ENCODE results near the gene LYAR.

GRCh38 chr4:4270529-4270928 is 19.4 kb downstream of the LYAR start:
- TF ChIP-seq, protein P1, sequence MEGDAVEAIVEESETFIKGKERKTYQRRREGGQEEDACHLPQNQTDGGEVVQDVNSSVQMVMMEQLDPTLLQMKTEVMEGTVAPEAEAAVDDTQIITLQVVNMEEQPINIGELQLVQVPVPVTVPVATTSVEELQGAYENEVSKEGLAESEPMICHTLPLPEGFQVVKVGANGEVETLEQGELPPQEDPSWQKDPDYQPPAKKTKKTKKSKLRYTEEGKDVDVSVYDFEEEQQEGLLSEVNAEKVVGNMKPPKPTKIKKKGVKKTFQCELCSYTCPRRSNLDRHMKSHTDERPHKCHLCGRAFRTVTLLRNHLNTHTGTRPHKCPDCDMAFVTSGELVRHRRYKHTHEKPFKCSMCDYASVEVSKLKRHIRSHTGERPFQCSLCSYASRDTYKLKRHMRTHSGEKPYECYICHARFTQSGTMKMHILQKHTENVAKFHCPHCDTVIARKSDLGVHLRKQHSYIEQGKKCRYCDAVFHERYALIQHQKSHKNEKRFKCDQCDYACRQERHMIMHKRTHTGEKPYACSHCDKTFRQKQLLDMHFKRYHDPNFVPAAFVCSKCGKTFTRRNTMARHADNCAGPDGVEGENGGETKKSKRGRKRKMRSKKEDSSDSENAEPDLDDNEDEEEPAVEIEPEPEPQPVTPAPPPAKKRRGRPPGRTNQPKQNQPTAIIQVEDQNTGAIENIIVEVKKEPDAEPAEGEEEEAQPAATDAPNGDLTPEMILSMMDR (conservative IDR thresholded peaks at IDR 0.05; ENCODE audit: low read length) = no peak
- no peak for TF ChIP-seq EZH2phosphoT487 (IDR thresholded peaks at IDR 0.05; ENCODE audit: borderline replicate concordance)
